Fibroblast of skin of right quadriceps (primary cell): ENCODE data around the gene PRKCH.

ENCODE experiments used
- DNase-seq: peaks from one replicate; pipeline ENCODE4 v3.0.0-alpha.2; 2013

PRKCH gene

DNA sequence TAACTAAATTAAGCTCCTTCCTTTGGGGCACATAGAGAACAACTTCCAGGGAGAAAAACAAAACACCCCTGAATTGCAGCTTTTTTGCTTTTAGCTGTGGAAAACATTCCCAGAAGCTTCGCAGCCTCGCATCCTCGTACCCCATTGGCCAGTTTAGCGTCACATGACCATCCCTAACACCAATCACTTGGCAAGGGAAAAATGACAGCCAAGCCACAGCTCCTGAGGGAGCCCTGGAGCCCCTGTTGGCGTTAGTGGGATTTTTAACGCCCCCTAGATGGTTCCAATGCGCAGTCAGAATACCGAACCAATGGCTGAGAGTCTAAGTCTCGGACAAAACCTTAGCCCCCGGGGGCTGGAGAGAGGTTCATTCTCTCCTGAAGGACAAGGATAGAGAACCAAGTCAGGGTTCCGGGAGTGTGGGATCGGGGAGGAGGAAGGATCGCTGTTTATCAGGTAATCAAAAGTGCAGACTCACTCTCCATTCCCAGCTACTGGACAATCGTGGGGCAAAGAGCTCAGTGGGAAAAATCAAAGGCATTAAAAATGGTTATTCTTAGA is 238.3 kb downstream of the PRKCH start:
- no peak for DNase-seq

DNA sequence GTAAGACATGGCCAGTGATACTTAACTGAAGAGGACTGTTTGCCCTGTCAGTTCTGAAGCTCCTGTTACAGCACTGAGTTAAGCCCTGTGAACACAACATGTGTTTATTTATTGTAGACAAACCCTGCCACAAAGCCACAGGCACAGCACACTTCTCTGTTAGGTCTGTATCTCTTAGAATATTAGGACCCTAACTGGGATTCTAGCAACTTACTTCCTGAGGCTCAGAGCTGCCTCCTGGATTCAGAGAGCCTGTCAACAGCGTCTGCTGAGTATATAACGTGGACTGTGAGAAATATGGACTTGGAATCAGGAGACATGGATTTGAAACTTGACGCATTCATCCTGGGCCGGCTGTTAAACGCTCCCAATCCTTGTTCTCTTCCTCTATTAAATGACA is 238.9 kb downstream of the PRKCH start:
- peak; percentile 64 for DNase-seq

DNA sequence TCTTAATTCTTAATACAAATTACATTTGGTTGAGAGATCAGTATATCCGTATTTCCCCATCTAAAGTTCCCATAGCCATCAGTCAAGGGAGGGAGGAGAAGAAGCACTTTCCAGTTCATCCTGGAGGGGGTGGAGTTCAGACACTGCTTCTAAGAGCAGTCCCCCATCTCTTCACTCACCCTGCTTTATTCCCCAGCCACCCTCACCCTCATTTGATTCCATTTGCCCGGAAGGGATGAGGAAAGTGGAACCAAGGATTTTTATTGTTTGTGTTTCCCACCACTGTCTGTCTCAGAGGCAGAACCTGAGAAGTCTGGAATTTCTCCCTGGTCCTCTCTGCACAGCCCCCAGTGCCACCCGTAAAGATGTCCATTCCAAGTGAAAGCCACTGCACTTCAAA is 239.7 kb downstream of the PRKCH start:
- peak; percentile 86 for DNase-seq

DNA sequence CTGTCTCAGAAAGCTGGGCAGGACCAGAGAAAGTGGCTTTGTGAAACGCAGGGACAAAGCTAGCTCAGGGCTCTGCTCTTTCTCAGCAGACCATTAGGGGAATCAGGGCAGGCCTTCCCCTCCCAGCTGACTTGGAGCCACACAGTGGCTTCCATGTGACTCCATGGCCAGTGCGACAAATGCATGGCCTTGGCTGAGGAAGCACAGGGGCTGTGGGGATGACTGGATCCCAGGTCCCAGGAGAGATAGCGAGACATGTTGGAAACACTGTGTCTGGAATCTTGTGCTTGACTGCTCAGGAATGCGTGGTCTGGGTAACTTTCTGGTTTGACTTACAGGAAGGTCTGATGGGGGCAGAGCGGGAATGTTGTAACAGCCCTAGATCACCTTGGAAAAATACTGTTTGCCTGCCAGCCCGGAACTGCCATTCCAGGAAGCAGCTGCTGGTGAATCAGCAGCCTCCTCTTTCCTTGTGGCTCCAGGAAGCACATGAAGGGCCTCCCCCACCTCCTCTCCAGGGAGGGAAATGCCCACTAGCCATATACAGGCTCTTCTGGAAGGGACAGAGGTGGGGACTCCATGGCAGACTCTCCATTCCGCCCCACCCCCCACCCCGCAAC is 240.4 kb downstream of the PRKCH start:
- peak; percentile 100 for DNase-seq

DNA sequence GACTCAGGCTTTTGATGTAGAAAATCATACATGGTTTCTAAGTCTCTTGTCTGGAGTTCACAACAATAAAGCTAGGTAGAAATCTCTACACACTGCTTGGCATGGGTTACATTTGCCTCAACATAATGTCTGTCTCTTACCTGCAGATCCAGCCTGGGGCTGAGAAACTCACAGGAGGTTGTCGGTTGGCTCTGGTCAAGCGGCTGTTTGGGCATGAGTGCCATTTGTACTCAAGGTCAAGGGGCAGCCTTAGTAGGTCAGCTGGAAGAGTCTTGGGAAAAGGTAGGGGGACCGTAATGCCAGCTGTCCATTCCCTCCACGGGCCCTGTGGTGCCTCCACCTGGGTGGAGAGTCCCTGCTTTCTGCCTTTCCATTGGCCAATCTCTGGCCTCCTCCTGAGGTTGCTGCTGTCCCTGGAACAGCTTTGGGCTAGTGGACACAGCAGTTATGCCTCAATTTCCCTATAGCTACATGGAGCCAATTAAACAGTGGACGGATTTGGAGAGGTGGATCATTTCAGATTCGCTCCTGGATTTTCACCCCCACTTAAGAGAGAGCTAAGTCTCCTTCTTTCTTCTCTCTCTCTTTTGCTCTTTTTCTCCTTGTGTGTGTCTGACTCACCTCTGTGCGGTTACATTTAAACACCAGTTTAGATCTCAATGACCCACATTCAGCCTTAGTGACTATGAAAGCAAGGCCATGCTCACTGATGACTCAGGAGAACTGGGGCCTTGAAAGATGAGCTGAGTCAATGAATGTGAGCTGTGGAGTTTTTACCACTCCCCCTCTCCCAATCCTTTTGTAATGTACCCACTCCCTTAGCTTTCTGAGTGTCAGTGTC is 241.2 kb downstream of the PRKCH start:
- peak; percentile 100 for DNase-seq

DNA sequence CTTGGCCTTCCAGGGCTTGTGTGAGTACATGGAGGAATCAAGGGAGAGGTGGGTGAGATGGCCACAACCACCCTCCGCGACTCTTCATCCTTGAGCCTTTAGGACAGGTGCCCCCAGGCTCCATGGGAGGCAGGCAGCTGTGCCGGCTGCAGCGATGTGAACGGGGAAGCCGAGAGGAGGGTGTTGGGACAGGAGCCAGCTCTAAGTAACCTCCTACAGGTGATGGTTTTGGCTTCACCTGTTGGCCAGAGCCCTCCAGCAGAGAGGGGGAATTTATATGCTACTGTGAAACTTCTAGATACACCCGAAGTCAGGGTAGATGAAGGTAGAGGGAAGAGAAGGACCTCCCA is 241.8 kb downstream of the PRKCH start:
- DNase-seq: no peak

DNA sequence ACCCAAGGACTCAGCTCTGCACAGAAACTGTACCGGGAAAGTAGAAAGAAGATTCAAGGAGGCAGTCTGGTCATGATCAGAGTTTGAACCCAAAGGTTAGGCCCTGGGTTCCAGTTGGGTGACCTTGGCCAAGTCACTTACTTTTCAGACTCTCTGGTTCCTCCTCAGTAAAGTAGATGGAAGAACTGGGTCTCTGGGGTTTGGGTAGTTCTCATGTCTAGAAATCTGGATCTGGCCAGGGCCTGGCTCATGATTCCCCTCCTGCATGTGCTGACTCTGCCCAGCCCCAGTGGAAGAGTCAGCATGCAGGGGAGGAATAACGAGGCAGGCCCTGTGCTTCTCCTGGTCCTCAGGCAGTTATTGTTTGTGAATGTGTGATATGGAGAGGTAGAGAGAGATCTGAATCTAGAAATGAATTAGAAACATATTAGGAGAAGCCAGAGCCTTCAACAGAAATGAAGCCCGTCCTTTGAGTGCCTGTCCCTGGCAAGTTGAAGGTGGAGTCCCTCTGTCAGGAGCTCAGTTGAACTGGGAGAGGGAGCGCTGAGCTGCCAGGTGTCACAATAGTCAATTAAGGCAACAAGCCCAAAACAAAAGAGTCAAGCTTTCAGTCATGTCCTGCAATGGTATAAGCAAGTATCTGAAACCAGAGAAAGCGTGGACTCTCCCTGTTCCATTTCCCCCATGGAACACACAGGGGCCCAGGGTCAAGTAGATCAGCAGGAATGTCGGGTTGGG is 242.7 kb downstream of the PRKCH start:
- DNase-seq: no peak

DNA sequence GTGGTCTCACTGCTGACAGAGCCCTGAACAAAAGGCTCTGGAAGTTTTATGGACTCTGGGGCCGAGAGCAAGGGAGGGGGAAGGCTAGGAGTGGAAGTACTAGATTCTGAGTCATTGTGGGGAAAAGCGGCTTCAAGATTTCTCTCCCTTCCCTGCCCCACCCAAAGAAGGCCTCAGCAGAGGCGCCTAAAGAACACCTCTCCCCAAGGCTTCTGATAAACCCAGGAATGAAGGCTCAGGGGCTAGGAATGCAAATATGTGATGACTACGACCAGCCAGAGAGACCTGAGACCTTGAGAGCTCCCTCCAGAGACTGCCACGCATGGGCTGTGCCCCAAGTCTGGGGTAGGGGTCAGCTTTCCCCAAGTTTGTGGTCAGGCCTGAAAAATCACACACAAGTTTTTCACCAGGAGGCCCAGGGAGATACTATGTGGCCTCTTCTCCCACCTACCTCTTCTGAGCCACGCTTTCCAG is 243.3 kb downstream of the PRKCH start:
- DNase-seq: peak; percentile 100

DNA sequence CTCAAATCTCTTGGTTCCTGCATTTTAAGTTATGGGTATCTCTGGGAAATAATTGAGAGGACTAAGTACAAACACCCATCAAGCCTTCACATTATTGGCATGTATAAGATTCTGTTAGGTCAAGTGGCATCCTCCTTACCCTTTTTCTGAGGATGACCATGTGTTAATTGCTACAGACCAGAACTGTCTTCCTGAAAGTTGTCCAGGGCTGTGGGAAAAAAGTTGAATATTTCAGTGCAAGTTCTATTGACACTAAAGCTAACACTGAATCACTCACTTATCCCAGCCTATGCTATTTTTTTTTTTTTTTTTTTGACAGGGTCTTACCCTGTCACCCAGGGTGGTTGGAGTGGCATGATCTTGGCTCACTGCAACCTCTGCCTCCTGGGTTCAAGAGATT is 243.8 kb downstream of the PRKCH start:
- peak; percentile 48 for DNase-seq

DNA sequence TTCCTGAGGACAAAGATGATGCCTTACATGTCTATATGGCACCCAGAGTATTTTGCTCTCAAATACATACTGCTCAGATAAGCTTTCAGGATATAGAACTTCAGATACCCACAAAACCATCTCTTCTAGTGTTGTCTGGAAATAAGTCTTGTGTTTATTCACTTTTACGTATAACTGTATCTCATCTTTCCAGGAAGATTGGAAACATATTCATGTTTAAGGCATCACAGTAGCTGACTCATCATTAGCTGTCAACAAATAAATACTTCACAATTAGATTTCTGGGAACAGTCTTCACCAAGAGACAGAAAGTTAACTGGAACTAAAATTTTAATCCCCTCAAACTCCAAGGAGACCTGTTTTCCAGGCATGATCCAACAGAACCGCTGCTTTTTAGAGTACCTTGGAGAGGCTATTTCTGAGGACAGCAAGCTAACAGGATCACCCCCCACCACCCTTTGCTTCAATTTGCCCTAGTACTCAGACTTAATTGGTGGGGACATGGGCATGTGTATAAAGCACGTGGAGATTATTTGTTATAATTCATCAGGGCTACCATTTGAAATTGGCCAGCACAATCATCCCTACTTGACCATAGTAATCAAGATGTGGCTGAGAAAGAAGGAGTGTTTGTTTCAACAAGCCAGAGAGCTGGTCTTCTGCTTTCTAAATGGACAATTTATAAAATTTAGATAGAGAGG is 244.6 kb downstream of the PRKCH start:
- DNase-seq: peak; percentile 95

DNA sequence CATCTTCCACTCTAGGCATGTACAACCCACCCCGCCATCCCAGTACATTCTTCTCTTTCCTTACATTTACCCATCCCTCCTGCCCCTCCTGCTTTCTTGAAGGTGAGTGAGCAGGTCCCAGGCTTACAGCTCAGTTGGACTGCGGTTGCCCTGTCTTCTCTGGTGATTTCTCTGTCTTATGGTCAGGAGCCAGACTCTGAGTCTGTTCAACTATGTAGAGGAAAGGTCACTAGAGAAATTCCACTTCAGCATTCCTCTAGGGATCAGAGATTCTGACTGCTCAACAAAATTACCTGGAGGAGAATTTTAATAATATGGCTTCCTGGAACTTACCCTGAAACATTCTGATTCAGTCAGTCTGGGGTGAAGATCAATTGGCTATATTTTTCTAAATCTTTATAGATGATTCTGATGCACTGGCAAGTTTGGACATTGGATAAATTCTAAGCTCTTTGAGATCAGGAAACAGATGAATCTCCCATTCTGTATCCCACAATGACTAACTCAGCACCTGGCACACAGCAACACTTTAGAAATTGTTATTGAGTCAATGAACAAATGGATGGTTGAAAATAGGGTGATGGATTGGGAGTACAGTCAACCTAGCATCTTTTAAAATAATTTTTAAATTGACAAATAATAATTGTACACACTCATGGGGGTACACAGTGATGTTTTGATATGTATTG is 245.3 kb downstream of the PRKCH start:
- peak; percentile 69 for DNase-seq

DNA sequence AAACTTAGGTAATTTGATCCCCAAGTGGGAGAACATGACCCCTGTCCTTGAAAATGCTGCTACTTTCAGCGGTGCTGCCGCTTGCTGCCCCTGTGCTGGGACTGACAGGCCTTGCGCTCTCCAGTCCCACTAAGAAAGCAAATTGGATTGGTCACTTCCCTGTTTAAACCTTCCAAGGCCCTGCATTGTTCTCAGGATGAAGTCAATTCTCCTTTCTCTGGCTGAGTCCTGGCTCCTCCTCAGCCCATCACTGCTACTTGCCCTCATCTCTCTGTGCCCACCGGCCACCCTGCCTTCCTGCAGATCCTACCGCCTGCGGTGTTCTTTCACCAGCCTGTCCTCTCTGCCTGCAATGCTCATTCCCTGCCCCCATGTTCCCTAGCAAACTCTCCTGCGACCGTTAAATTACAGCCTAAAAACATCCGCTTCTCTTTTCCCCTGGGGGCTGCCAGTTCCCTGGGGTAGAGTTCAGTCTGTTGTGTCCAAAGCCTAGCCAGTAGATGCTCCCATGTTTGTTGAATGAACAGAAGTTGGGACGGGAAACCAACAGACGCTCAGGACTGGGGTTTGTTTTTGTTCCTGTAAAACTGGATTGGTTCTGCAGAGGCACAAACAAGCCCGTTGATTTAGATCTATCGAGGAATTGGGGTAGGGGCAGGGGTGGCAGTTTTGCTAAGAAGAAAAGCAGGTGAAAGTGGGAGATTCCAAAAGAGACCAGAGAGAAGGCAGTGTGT is 246.6 kb downstream of the PRKCH start:
- DNase-seq: no peak

DNA sequence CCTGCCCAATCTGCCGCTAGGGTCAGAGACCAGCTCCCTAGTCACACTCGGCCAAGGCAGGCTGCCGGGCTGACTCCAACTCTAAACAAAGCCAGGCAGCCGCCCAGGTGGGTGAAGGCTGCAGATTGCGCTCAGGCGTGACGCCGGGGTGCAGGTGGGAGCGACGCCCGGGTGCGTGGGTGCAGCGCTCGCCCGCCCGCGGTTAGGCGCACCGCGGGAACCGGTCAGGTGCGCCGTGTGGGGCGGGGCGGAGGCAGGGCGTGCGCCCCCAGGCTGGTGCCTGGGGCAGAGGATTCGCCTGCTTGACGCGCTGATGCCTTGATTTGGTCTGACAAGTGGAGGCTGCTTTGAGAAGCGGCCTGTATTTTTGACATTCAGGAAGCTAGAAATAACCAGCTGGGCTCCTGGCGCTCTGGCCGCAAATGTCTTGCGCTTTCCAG is 247.2 kb downstream of the PRKCH start:
- no peak for DNase-seq

DNA sequence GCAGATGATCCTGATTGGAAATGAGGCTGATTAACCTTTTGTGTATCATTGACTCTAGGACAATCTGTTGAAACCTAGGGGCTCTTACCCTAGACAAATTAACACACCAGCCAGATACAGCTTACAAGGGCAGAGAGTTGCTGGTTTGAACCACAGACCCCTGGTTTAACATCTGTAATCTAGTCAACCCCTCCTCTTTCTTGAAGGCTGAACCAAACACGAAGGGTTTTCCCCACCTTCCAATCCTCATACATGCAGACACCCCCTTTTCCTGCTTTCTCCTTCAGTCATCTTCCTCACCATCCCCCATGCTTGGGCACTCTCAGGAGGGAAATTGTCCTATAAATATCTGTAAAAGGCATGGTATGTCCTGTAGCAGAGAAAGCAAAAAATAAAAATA is 247.9 kb downstream of the PRKCH start:
- no peak for DNase-seq

DNA sequence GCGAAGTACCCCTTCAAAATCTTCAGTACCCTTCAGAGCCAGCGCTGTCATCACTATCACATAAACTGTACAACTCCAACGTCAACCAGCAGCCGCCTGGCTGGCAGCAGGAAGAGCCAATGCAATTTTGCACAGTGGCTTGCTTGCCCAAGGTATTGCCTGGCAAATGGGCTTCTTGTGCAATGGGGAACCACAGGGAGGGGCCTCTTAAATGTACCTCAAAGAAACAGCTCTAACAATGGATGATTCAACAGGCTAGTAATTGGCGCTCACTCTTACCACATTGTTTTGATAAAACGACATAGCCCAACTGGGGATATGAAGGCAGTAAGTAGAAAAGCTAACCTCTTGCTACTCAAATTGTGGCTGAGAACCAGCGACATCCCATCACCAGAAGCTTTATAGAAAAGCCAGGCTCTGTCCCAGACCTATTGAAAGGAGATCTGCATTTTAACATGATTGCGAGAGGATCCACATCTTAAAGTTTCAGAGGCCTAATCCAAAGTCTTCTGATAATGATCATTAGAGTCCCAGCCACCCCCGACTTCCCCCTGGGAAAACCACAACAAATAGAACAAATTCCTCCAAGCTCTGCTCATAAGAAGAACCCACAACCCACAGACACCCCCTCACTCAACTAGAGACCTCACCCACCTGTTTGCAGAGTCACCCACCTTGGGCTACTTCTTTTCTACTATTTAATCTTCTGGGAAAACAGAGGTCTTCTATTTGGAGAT is 248.6 kb downstream of the PRKCH start:
- DNase-seq: peak; percentile 85

DNA sequence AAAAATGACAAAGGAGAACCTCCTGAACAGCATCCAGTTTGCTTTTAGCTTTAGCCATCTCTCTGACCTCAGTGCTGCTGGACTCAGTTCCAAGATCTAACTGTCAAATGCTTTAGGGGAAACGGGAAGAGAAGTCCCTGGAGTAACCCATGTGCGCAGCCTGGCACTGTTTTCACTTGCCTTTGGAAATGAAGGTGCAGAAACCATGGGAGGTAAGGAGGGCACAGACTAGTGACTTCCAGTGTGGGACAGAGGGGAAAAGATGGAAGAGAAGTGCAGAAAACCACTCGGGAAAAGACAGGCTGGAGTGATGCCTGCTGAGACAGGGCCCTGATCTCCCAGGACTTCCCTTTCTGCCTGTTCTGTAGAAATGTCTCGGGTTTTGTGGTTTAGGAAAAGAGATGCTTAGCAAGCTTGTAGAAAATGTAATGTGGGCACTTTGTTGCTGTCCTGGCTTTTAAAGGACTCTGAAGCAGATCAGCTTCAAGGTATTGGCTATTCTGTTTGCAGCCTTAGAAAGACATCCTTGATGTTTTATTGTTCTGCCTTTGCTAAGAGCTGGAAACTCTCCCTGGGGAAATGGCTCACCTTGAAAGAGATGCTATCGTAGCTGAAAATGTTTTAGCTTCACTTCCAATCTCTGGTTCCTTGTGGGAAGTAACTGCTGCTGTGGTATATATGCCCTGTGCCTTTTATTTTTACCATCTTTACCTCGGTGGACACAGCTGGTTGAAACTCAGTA is 249.3 kb downstream of the PRKCH start:
- DNase-seq: peak; percentile 37

DNA sequence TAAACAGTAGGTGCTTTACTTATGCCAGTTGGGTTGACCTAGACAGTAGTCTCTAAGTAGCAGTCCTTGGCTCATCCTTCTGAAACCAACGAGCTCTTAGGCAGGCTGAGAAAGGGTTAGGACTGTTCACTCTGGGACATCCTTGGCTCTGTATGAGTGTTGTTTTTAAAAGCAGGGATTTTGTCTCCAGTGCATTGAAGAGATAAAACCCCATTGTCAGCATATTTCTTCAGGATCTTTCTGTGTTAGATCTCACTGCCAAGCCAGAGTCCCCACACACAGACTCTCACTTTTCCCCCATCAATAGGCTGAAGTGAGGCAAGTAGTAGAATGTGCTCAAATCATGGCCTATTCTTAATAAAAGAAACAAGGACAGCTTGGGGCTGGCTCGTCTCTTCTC is 250.5 kb downstream of the PRKCH start:
- no peak for DNase-seq

DNA sequence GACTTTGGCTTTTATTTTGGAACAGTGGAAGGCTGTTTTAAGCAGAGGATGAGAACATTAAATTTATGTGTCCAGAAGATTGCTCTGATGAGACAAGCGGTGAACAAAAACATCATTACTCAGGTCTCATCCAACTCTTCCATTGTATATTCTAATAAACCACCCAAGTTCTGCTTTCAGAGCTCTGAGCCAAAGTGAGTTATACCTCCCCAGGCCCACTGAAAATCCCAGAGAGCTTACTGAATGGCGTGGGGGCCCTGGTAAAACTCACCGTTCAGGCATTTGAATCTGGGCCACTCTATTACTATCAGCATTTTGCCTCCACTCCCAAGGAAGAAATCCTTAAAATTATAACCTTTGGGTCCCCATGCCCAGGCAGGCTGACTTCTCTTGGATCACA is 251.9 kb downstream of the PRKCH start:
- peak; percentile 64 for DNase-seq

DNA sequence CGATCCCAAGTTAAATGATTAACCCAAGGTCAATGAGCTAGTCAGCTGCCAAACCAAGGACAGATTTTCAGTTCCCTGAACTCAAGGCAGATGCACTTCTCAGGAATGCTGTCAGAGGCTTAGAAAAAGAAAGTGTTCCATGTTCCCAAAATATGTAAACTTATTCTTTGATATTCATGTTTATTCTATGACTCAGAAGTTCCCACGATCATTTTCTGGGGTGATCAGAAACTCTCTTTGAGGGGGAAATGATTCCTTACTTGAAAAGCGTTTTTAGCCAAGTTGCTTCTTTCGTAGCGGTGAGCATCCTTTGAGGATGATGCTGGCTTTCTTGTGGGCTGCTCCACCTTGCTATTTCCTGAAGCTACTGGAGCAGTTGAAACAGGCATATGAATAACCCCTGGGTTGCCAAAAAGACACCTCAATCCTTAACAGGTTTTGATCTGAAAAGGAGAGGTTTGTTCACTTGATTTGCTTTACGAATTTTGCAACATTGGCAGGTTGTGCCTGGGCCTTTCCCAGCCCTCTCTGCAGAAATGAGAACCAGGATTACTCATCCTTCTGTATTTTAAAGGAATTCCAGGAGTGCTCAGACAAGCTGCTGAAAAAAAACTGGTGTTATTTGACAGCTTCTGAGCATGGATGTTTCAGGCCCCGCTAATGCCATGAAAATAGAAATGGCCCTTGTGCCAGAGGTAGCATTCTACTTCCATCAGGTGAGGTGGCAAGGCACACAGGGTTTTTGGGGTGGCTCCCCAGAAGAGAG is 252.6 kb downstream of the PRKCH start:
- DNase-seq: peak; percentile 71
